ENCODE results near the gene PDIA5.

GRCh38 chr3:123060054-123060453 is 6.8 kb upstream of the PDIA5 start:
- TF ChIP-seq CTCF (IDR thresholded peaks at IDR 0.05) (no peak), POLR2A (IDR thresholded peaks at IDR 0.05) (no peak), EP300 (IDR thresholded peaks at IDR 0.05) (no peak)
